ENCODE data around the gene TOX4. TPM values are rescaled to one million over a fixed set of nuclear protein-coding genes. Genes with fewer than 3 reads are reported as not detected.

The TOX4 gene
- total and polyA plus RNA-seq, 9 of the 15 experiments (the other 6 are each of a cell fraction or from before 2014, with no cell fraction given), result 9.9 to 76.5 (median 41.0) TPM

DNA sequence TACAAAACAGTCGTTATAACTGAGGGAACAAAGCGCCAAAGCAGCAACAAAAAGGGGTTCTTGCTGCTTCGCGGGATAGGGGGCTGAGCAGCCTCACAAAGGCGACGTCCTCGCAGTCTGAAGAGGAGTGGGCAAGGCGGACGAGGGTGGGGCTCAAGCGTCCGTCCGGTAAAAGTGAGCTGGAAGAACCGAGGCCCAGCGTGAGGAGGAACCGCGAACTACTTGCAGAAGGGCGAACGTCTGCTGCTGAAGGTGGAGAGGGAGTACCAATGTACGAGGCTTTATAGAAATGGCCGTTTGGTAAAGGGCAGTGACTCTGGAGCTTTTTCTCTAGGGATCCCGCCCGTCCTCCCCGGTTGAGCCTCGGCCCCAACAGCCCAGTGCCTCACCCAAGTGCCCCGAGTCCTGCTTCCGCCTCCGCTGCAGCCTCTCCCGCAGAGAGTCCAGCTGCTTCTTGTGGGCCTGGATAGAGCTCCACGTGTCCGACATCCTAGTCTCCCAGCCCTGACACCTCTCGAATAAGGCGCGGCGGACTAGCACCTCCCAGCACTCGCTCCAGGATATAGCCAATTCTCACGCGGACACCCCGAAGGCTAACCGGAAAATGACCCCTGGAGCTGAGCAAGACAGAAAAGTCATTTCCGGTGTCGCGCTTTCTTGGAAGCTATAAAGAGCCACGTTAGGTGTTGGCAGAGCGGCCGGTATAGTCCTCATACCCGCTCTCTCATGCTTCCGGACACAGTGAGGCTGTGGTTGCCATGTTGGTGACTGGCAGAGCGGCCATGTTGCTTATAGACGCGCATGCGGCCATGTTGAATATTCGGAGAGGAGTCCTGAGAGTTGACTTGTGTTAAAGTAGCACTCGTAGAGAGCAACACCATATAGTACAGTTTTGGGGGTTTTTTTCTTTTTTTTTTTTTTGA lies 34.0 kb downstream of the TOX4 start, which contains the start of gene METTL3 (continued):
- TF ChIP-seq, protein P1, sequence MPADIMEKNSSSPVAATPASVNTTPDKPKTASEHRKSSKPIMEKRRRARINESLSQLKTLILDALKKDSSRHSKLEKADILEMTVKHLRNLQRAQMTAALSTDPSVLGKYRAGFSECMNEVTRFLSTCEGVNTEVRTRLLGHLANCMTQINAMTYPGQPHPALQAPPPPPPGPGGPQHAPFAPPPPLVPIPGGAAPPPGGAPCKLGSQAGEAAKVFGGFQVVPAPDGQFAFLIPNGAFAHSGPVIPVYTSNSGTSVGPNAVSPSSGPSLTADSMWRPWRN (IDR thresholded peaks at IDR 0.05; ENCODE audit: low read depth), result no peak
- TF ChIP-seq JUNB (CRISPR knock-in tag; conservative IDR thresholded peaks at IDR 0.05) (no peak), GABPB1 (CRISPR knock-in tag; IDR thresholded peaks at IDR 0.05) (peak; percentile 94), SMAD1 (IDR thresholded peaks at IDR 0.05; ENCODE audit: low read depth, low read length, partially characterized antibody) (no peak), ELK1 (CRISPR knock-in tag; IDR thresholded peaks at IDR 0.05) (no peak), CBFB (CRISPR knock-in tag; IDR thresholded peaks at IDR 0.05) (no peak), ESRRA (IDR thresholded peaks at IDR 0.05; ENCODE audit: borderline replicate concordance, low read depth) (peak; percentile 25; the same call in 1 of the 2 replicates), U2AF2 (optimal IDR thresholded peaks at IDR 0.05; ENCODE audit: low read depth, low read length) (no peak), RUNX1 (IDR thresholded peaks at IDR 0.05; ENCODE audit: low read depth) (no peak), ZNF232 (CRISPR knock-in tag; IDR thresholded peaks at IDR 0.05) (no peak), ZFP1 (CRISPR knock-in tag; IDR thresholded peaks at IDR 0.05) (no peak), ZNF830 (CRISPR knock-in tag; IDR thresholded peaks at IDR 0.05) (no peak), ZNF174 (CRISPR knock-in tag; IDR thresholded peaks at IDR 0.05) (no peak), ZNF324 (CRISPR knock-in tag; IDR thresholded peaks at IDR 0.05) (no peak), PRDM10 (IDR thresholded peaks at IDR 0.05; ENCODE audit: partially characterized antibody) (no peak), MCM5 (IDR thresholded peaks at IDR 0.05; ENCODE audit: low read depth) (no peak)
- TF ChIP-seq, protein P2, sequence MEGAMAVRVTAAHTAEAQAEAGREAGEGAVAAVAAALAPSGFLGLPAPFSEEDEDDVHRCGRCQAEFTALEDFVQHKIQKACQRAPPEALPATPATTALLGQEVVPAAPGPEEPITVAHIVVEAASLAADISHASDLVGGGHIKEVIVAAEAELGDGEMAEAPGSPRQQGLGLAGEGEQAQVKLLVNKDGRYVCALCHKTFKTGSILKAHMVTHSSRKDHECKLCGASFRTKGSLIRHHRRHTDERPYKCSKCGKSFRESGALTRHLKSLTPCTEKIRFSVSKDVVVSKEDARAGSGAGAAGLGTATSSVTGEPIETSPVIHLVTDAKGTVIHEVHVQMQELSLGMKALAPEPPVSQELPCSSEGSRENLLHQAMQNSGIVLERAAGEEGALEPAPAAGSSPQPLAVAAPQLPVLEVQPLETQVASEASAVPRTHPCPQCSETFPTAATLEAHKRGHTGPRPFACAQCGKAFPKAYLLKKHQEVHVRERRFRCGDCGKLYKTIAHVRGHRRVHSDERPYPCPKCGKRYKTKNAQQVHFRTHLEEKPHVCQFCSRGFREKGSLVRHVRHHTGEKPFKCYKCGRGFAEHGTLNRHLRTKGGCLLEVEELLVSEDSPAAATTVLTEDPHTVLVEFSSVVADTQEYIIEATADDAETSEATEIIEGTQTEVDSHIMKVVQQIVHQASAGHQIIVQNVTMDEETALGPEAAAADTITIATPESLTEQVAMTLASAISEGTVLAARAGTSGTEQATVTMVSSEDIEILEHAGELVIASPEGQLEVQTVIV (CRISPR knock-in tag; IDR thresholded peaks at IDR 0.05; ENCODE audit: borderline replicate concordance), result peak; percentile 93
- TF ChIP-seq, protein P3, sequence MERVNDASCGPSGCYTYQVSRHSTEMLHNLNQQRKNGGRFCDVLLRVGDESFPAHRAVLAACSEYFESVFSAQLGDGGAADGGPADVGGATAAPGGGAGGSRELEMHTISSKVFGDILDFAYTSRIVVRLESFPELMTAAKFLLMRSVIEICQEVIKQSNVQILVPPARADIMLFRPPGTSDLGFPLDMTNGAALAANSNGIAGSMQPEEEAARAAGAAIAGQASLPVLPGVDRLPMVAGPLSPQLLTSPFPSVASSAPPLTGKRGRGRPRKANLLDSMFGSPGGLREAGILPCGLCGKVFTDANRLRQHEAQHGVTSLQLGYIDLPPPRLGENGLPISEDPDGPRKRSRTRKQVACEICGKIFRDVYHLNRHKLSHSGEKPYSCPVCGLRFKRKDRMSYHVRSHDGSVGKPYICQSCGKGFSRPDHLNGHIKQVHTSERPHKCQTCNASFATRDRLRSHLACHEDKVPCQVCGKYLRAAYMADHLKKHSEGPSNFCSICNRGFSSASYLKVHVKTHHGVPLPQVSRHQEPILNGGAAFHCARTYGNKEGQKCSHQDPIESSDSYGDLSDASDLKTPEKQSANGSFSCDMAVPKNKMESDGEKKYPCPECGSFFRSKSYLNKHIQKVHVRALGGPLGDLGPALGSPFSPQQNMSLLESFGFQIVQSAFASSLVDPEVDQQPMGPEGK (CRISPR knock-in tag; IDR thresholded peaks at IDR 0.05; ENCODE audit: borderline replicate concordance), result no peak
